ENCODE measurements around the gene NHLRC1.
"Not testable (repeated sequence)": the region's sequence is repeated elsewhere in the genome, so short reads cannot be mapped to it uniquely, and the experiment has no call there.

NHLRC1 gene

DNA sequence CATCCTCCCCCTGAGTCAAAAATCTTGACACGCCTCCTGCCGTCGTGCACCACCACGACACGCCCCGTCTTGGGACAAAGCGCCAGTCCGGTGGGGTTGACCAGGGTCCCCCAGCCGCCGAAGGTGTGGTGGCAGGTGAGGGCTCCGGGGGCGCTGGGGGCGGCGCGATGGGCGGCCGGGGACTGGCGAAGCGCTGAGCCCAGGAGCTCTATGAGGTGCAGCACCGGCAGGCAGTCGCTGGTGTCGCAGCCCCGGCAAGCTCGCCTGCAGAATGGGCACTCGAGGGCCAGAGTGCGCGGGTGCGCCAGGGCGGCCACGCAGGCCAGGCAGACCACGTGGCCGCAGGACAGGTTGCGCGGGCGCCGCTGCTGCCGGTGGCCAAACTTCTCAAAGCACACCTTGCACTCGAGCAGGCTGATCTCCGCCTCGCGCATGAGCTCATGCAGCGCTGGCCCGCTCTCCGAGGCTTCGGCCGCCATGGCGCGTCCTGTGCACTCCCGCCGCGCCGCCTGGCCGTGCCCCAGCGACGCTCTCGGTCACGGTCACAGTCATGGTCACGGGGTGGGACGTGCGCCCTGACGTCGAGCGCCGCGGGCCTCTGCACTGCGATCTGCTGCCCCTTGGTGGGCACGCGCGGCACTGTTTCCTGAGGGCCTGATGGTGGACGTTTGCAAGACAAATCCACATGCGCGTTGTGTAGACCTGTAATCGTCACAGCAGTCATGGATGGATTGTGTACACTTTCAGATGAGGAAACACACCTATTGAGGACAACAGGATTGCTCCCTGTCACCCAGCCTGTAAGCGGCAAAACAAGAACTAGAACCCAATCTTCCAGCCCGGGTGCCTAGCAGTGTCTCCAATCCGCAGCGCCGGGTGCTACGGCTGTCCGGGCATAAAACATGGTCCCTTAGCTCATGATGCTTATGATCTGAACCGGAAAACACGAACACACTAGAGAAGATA is at the start of gene NHLRC1:
Gene NHLRC1, minus strand, starts transcription at position 550 of the 966 bp plus-strand sequence. Its CDS starts 71 bp downstream, at position 479.
- peak; percentile 82 for DNase-seq (ENCODE audit: low spot score)

DNA sequence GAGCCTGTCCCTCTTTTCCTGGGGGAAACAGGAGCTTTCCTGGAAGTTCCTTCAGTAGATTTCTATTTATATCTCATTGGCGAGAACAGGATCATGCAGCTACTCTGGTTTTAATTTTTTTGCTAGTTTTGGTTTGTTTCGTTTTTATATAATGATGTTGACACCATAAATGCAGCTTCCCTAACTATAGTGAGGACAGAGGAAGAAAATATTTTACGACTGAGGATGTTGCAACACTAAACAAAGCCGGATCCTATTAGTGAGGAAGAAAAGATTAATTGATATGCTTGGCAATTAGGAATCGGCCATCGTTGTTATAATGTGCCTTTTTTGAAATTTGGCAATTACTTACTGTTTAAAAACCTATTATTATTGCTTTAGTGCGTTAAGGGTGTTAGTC is 49.4 kb upstream of the NHLRC1 start:
- DNase-seq (ENCODE audit: low spot score): no peak

DNA sequence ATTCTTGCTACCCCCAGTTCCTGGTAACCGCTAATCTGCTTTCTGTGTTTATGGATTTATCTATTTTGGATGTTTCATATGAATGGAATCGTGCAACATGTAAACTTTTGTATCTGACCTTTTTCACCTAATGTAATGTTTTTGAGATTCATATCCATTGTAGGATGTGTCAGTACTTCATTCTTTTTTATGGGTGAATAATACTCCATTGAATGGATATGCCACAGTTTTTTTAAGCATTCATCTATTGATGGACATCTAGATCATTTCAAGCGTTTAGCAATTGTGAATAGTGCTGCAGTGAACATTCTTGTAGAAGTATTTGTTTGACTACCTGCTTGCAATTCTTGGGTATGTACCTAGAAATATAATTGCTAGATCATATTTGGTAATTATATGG is 45.8 kb upstream of the NHLRC1 start:
- DNase-seq (ENCODE audit: low spot score): no peak

DNA sequence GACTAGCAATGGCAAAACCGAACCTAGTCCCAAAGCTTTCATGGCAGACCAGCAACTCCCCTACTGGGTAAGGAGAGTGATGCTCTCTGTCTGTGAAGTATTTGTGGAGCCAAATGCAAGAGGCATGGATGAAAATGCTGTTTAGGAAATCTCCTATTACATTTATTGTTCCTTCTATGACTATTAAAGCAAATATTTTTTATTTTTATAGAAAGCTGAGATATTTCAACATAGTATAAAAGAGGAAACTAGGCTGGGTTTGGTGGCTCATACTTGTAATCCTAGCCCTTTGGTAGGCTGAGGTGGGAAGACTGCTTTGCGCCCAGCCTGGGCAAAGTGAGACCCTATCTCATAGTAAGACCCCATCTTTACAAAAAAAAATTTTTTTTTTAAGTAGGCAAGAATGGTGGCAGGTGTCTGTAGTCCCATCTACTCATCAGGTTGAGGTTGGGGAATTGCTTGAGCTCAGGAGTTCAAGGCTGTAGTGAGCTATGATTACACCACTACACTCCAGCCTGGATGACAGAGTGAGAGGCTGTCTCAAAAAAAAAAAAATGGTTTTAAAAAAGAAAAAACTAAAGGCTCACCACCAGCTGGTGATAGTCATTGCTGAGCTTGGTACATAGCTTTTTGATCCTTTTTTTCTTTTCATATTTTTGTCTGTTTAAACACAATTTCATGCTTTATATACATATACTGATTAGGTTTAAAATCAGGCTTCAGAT is 44.0 kb upstream of the NHLRC1 start:
- DNase-seq (ENCODE audit: low spot score): no peak

DNA sequence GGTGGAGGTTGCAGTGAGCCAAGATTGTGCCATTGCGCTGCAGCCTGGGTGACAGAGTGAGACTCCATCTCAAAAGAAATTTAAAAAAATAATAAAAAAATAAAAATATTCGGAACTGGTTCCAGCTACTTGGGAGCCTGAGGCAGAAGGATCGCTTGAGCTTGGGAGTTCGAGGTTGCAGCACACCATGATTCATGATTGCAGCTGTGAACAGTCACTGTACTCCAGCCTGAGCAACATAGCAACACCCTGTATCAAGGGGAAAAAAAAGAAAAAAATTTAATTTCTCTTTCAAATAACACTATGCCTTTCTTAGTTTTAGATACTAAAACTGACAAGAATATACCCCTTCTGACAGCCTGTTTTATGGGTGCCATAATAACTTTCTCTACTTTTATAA is 43.3 kb upstream of the NHLRC1 start:
- no peak for DNase-seq (ENCODE audit: low spot score)

DNA sequence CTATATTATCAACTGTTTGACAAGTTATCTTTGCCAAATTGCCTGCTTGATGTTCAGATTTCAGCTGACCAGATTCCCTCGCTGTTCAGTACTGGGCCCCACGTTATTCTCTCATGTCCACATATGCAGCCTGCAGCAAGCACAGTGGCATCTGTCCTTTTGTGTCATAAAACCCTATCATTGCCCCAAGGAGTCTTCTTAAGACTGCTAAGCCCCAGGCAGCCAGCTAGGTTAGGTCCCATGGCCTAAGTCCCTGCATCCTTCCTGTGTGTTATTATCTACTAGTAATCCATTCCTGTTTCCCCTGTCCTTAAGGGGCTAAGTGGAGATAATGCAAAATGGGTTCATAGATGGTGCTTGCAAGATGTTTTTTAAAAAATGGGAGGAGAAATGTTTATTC is 39.9 kb upstream of the NHLRC1 start:
- DNase-seq (ENCODE audit: low spot score): no peak

DNA sequence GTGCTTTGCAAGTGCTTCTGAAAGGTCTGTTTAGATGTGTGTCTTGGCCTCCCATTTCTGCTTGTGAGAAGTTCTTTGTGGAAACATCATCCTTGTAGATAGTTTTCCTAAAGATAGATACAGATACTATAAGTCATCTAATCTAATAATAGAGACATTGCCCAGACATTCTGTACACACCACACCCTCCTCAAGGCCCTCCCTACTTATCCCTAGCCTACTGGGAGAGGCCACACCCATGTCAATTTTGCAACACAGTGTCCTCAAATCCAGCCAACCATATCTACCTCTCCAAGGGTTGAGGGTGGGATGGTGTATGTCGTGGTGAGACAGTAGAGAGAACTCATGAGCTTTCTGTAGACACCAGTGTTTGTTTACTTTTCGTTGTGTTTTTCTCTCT is 39.0 kb upstream of the NHLRC1 start:
- no peak for DNase-seq (ENCODE audit: low spot score)

DNA sequence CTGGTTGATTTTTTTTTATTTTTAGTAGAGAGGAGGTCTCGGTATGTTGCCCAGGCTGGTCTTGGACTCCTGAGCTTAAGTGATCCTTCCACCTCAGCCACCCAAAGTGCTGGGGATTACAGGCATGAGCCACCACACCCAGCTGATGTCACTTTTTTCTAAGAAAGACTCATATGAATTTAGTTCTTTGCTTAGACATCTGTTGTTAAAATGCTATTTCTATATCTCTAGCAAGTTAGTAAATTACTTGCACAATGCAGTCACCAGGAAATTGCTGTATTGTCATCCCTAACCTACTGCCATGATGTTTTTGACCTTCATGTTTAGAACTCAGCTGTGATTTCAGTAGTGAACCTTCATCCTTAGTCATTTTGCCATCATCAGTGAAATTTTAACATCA is 38.4 kb upstream of the NHLRC1 start:
- no peak for DNase-seq (ENCODE audit: low spot score)

DNA sequence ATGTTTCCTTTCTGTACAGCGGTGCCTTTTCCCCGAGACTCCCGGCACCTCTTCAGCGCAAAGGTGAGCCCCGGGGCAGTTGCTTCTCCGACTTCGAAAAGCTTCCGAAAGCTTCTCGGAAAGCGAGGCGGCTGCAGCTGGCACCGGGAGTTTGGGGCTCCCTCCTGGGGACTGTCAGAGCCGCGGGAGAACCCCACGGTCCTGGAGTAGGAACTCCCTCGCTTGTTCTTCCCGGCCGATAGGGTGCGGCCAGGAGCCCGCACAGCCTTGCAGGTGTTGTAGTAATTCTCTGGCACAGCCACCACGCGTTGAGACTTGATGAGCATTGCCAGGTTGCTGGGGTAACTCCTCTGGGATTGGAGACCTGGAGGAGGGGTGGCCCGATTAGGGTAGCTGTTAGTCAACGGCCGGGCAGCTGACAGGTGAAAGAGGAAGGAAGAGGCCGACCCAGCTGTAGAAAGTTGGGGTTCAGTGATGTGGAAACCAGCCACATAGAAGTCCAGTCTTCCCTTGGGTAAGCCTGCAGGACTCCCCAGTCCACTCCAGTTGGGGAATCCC is 33.5 kb upstream of the NHLRC1 start:
- peak; percentile 72 for DNase-seq (ENCODE audit: low spot score)

DNA sequence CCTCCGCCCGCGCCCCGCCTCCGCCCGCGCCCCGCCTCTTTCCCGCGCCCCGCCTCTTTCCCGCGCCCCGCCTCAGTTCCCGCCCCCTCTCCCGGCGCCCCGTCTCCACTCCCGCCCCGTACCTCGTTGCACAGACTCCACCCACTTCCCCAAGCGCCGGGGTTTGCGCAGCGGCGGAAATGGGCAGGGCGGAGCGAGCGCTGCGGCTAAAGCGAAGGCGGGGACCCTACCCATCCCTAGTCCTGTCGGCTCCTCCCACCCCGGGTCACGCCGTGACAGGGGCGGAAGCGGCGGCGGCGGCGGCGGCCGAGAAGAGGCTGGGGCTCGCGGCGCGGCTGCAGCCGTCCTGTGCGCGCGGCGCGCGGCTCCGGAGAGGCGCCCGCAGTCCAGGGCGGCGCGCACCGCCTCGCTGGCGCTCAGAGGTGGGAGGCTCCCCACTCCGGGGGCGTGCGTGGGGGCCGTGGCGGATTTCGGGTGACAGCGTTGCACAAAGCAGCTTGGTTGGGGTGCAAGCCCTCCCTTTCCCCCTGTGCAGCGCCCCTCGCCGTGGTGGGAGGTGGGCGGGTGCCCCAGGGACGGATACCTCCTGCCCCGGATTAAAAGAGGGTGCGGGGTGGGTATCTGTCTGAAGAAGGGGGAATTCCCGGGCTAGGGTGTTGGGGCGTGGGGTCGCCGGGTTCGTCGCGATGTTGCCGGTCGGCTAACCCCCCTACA is 32.8 kb upstream of the NHLRC1 start, which contains the start of gene KDM1B:
Gene KDM1B, plus strand, starts transcription at position 273 of the 714 bp plus-strand sequence. CDS start 4,474 bp downstream, outside the sequence.
- peak; percentile 99 for DNase-seq (ENCODE audit: low spot score)

DNA sequence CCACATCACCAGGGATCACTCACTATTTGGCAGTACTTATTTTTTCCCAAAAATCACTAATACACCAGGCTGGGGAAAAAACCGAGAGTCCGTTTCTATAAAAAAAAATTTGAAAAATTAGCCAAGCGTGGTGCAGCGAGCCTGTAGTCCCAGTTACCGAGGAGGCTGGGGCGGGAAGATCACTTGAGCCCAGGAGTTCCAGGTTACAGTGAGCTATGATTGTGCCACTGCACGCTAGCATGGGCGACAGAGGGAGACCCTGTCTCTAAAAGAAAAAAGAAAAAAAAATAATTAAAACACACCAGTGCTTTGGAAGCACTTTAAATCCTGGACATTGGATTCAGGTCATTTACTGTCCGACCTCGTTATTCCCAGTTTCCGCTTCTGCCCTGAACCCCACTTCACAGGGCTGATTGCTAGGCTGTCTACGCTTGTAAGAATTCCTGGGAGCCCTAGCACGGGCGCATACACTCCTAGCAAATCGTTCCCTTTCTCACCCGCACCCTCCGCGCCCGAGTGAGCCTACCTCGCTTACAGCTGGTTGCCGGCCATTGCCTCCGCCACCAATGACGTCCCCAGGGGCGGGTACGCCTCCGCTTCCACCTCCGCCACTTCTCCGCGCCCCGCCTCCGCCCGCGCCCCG is 32.2 kb upstream of the NHLRC1 start, which contains the start of gene TPMT:
Gene TPMT, minus strand, starts transcription at position 571 of the 643 bp plus-strand sequence. CDS start 5,950 bp downstream, outside the sequence.
- DNase-seq (ENCODE audit: low spot score): no peak

DNA sequence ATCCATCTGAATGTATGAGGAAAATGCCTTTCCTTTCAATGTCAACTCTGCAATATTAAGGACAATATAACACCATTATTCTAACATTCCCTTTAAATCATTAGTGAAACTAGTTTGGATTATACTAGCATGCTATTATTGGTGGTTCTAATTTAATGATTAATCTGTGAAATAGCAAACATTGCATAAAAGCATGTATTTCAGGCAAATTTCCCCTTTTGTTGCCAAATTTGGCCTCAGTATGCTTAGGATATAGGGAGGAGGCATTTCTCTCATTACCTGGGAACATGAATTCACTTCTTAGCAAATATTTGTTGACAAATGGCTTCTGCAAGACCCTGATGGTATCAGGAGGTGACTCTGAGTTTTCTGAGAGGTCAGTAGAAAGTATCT is 30.8 kb upstream of the NHLRC1 start:
- DNase-seq (ENCODE audit: low spot score): no peak

DNA sequence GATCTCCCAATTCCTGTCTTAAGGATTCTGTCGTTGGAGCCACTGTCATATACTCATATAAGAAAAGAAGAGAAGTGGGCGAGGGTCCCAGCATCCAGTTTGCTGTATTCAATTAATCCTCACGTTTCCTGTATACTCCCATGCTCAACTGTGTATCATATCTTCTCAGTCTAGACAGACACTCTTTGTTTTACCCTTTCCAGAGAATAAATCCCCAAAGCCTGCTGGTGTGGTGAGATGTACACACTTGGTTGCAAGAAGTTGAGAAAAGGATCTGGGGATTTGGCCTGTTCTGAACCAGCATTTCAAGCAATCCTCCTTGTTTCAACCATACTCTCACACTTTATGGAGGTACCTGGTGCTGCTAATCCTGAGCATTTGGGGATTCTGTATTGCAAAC is 29.3 kb upstream of the NHLRC1 start:
- DNase-seq (ENCODE audit: low spot score): no peak

DNA sequence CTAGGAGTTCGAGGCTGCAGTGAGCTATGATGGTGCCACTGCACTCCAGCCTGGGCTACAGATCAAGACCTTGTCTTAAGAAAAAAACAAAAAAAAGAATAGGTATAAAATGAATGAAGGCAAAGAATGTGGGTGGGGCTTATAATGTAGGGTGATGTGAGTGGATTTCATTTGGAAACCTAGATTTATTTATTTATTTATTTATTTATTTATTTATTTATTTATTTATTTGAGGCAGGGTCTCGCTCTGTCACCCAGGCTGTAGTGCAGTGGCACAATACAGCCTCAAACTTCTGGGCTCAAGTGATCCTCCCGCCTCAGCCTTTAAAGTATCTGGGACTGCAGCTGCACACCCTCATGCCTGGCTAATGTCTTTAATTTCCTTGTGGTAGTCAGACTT is 28.9 kb upstream of the NHLRC1 start:
- DNase-seq (ENCODE audit: low spot score): not testable (repeated sequence)

DNA sequence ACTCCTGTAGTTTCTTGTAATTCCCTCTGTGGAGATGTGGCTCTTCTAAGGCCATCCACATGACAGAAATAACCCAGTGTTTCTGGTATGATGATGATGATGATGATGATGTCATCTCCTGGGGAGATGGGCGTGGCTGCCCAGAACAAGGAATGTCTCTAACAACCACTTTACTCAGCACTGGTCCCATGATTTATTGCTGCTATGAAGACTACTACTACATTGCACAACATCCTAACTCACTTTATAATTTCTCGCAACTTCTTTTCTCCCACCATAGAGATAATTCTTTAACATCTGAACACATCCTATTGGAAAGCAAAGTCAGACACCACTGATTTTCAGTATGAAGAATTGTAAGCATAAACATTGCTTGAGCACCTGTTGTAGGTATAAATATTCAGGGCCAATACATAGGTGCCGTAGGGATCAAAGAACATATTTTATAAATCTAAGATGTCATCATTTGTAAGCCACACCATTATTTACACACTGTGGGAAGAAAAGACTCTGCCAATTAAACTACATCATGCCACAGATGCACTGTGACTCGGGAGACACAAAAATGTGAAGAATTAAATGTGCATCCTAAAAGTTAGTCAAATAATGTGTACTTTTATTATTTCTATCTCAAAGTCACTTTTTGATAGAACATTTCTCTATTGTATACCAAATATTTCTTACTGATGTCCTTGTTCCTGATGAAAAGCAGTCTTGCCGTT is 26.0 kb upstream of the NHLRC1 start:
- no peak for DNase-seq (ENCODE audit: low spot score)

DNA sequence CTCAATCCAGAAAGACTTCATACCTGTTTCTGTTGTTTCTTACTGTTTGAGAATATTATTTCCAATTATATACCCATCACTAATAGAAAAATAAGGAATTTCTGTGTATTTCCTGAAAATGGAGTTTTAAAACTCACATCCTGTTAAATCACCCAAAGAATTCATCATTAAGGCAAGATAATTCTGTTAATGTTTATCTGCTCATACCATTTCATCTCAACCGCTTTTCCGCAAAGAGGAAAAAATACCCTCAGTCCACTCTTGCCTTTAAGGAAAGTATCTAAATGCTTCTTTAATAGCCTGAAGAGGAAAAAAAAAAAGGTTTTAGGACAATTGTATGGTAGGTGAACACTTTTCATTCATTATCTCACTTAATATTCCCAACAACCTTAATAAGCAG is 25.1 kb upstream of the NHLRC1 start:
- no peak for DNase-seq (ENCODE audit: low spot score)

DNA sequence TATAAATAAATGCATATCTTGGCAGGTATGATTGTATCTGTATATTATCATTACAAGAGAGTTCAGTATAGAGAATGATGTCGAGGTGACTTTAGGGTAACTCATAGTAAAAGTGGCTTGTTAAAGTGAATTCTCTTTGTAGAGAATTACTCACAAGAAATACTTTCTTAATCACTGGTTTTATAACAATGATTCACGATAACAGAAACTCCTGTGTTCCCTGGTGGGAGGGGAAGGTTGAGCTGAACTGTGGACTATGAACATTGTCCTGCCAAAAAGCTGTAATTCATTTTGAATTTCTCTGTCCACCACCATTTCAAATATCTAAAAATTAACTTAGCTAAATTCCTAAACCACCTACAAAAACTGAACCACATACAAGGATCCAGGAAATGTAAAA is 24.7 kb upstream of the NHLRC1 start:
- DNase-seq (ENCODE audit: low spot score): no peak

DNA sequence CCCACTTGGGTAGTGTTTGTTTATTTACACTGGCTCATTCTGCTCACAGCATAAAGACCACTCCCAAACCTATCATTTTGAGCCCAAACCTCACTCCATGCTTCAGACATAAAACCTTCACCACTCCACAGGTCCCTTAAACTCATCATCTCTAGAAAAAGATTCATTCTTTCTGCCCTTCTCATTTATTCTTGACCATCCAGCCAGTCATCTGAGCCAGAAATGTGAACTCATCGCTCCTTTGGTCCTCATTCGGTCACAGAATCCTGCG is 20.0 kb upstream of the NHLRC1 start:
- DNase-seq (ENCODE audit: low spot score): no peak

DNA sequence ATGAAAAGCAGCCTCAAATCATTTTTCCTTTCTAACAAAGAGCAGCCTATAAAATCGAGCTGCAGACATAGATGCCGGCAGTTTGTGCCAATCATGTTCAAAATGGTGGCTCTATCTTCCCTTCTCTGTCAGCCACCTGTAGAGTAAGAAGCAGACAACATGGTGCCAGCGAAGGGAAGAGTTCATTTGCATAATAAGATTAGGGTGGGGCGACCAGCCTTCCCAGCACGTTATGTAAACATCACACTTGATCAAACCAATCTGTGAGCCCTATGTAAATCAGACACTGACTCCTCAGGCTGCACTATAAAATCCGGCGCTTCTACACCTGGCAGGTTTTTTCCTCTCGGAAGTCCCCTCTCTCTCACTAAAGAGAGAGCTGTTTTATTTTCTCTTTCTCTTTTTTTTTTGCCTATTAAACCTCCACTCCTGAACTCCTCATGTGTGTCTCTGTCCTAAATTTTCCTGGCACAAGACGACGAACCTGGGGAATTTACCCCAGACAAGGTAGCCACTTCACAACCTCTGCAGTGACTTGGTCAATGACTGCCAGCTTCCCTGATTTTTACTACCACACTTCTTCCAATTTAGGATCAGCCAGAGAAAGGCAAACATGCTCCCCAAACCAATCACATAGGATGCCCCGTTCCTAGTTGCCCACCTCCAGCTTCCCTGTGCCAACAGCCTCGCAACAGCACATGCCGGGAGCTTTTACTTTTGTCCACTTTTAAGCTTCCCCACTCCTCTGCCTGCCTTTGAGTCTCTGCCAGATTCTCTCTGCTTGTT is 19.5 kb upstream of the NHLRC1 start:
- no peak for DNase-seq (ENCODE audit: low spot score)

DNA sequence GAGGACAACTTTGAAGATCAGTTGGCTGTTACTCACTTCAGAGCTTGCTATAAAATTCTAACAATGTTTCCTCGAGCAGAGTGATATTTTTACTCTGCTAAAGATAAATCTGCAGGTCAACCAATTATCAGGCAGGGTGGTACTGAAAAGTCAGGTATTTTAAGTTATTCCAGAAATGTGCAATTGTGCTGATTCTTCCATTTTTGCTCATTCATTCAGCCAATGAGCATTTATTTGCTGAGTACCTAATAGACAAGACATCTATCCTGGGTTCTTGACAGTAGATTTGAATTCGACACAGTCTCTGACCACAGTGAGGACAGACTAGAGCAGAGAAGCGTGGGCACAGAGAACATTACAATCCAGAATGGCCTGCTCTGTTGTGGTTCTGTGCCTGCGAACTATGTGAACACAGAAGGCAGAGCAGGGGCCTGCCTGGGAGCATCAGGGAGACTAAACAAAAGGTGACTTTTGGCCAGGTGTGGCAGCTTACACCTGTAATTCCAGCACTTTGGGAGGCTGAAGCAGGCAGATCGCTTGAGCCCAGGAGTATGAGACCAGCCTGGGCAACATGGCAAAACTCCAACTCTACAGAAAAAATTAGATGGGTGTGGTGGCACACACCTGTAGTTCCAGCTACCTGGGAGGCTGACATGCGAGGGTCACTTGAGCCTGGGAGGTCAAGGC is 17.6 kb upstream of the NHLRC1 start:
- DNase-seq (ENCODE audit: low spot score): no peak

Measured in ecto neural progenitor cell (in vitro differentiated cells).